ENCODE results near the gene NKX2-2. TPM values are rescaled to one million over a fixed set of nuclear protein-coding genes. Genes with fewer than 3 reads are reported as not detected.

NKX2-2 gene
- total and polyA plus RNA-seq, 2 of the 8 experiments (the other 6 are each of a cell fraction or from before 2014, with no cell fraction given), result not detected

DNA sequence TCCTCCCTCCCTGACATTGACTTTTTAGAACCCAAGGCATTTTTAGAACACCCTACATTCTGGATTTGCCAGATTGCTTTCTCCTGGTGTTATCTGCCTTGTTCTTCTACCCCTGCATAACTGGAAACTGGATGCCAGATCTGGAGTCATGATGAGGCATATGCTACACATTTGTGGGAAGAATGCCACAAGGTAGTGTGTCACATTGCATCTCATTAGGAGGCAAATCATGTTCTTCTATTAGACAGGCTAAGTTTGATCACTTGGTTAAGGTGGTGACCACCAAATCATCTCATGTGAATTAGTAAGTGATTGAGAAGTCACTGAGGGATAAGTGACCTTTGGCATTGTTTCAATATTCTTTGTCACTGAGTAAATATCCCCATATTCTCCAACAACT is 12.9 kb upstream of the NKX2-2 start:
- Histone ChIP-seq H2AFZ (ENCODE audit: low read length) (no peak overlapping the region), H3K79me2 (ENCODE audit: control insufficient read depth in 1 of 2, insufficient read depth in 2 of 2, low read length in 2 of 2) (no peaks in the 10 kb centered on the region), H2BK20ac (ENCODE audit: low read length) (no peak overlapping the region), H3K4ac (replicated peaks; ENCODE audit: insufficient read length, low read depth, low read length) (no peak overlapping the region), H4K91ac (replicated peaks; ENCODE audit: insufficient read length, low read length) (no peak overlapping the region), H3K18ac (ENCODE audit: extremely low read depth, low read length) (no peak overlapping the region), H3K23me2 (ENCODE audit: low read depth, low read length) (peaks cover 12% of the 10 kb centered on the region; the same call in 1 of the 2 replicates), H4K8ac (ENCODE audit: extremely low read depth, insufficient read depth, low read length) (no peak overlapping the region), H3K56ac (replicated peaks; ENCODE audit: insufficient read length, low read depth, low read length) (no peak overlapping the region), H2BK5ac (ENCODE audit: low read depth, low read length) (no peak overlapping the region), H3K79me1 (ENCODE audit: low read depth, low read length) (no peaks in the 10 kb centered on the region), H2BK12ac (ENCODE audit: low read depth, low read length) (no peak overlapping the region), H2AK5ac (ENCODE audit: low read depth, low read length) (no peak overlapping the region), H2BK15ac (ENCODE audit: low read length) (no peak overlapping the region), H3K4me1 (replicated peaks in 1 of 4; ENCODE audit: control insufficient read depth in 3 of 4, insufficient read depth in 4 of 4, low read length in 3 of 4) (peaks cover 5 to 16% (median 14%) of the 10 kb centered on the region in 4 experiments), H3K27ac (ENCODE audit: low read depth, low read length) (no peak overlapping the region), H2BK120ac (replicated peaks; ENCODE audit: low read depth, low read length) (no peak overlapping the region), H3K23ac (ENCODE audit: insufficient read length) (no peak overlapping the region), H3K36me3 (ENCODE audit: control insufficient read depth in 2 of 4, insufficient read depth in 4 of 4, low read length in 3 of 4) (peaks cover 0 to 6% (median 0%) of the 10 kb centered on the region in 4 experiments; a peak in 1 of 8 replicates), H3K4me2 (ENCODE audit: insufficient read depth in 1 of 2, low read depth in 2 of 2, low read length in 2 of 2) (no peak overlapping the region), H3K9ac (replicated peaks in 1 of 4; ENCODE audit: extremely low read depth in 1 of 4, low read depth in 3 of 4, low read length in 3 of 4) (no peak overlapping the region), H3K4me3 (ENCODE audit: extremely low read depth in 1 of 4, insufficient read depth in 2 of 4, low read depth in 3 of 4, low read length in 4 of 4) (no peak overlapping the region), H4K20me1 (replicated peaks in 1 of 2; ENCODE audit: control insufficient read depth in 1 of 2, insufficient read depth in 2 of 2, low read length in 2 of 2) (peaks cover 0 to 5% of the 10 kb centered on the region in 2 experiments), H3K27me3 (replicated peaks in 1 of 4; ENCODE audit: control insufficient read depth in 3 of 4, extremely low read depth in 1 of 4, insufficient read depth in 3 of 4, low read length in 3 of 4) (peaks cover 40 to 56% (median 46%) of the 10 kb centered on the region in 4 experiments), H3K14ac (ENCODE audit: insufficient read length) (no peak overlapping the region), H4K5ac (ENCODE audit: insufficient read length, low read depth, low read length) (no peak overlapping the region), H3K9me3 (ENCODE audit: insufficient read depth in 2 of 2, low read depth in 1 of 2, low read length in 1 of 2) (no peaks in the 10 kb centered on the region)
- POLR2A ChIA-PET (ENCODE audit: partially characterized antibody), result no interaction called here
- FAIRE-seq (no peak), DNase-seq (ENCODE audit: low read depth in 1 of 2, low spot score in 2 of 2) (no peak)
- CTCF ChIA-PET (ENCODE audit: partially characterized antibody), result no interaction called here
- TF ChIP-seq GTF2F1 (IDR thresholded peaks at IDR 0.05; ENCODE audit: borderline replicate concordance, low read depth, low read length) (no peak), MAFK (IDR thresholded peaks at IDR 0.05; ENCODE audit: low read depth, low read length) (no peak), RBBP5 (IDR thresholded peaks at IDR 0.05; ENCODE audit: borderline replicate concordance, low read depth, low read length) (no peak), CBX5 (IDR thresholded peaks at IDR 0.05; ENCODE audit: low read depth, low read length) (no peak), NRF1 (IDR thresholded peaks at IDR 0.05; ENCODE audit: low read depth, low read length) (no peak), KDM4A (IDR thresholded peaks at IDR 0.05; ENCODE audit: low read depth, low read length, severe bottlenecking) (no peak), TAF7 (optimal IDR thresholded peaks at IDR 0.05; ENCODE audit: borderline replicate concordance, low read depth, low read length) (no peak), POU5F1 (IDR thresholded peaks at IDR 0.05; ENCODE audit: low read depth, low read length) (no peak), SRF (IDR thresholded peaks at IDR 0.05; ENCODE audit: low read depth, low read length) (no peak), SAP30 (IDR thresholded peaks at IDR 0.05; ENCODE audit: insufficient read depth, insufficient replicate concordance, low read length) (no peak), SP1 (IDR thresholded peaks at IDR 0.05; ENCODE audit: low read depth, low read length) (no peak), CBX8 (IDR thresholded peaks at IDR 0.05; ENCODE audit: borderline replicate concordance, low read depth, low read length) (no peak), CHD2 (IDR thresholded peaks at IDR 0.05; ENCODE audit: low read length) (no peak), CREB1 (IDR thresholded peaks at IDR 0.05) (no peak)
- TF ChIP-seq, protein P1, sequence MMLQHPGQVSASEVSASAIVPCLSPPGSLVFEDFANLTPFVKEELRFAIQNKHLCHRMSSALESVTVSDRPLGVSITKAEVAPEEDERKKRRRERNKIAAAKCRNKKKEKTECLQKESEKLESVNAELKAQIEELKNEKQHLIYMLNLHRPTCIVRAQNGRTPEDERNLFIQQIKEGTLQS (IDR thresholded peaks at IDR 0.05; ENCODE audit: insufficient read depth, low read depth, low read length), result no peak
